ENCODE results near the gene CPA4.

Gene CPA4

DNA sequence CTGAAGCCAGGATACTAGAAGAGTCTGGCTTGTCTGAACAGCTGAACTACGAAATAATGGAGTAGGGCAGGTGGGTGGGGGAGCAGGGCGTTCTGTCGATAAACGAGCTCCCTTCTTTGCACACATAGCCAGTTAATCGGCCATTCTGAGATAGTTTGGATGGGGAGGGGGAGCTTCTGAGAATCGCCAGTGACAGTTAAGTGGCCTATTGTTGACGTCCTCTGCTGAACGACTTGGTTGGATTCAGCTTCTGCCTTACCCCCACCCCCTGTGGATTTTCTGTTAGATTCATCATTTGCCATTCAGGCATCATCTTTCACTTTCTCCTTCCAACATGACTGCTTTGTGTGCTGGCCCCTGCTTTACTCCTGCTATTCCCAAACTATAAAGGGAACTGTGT, 52.2 kb downstream of the CPA4 start:
- DNase-seq (ENCODE audit: low spot score): no peak

DNA sequence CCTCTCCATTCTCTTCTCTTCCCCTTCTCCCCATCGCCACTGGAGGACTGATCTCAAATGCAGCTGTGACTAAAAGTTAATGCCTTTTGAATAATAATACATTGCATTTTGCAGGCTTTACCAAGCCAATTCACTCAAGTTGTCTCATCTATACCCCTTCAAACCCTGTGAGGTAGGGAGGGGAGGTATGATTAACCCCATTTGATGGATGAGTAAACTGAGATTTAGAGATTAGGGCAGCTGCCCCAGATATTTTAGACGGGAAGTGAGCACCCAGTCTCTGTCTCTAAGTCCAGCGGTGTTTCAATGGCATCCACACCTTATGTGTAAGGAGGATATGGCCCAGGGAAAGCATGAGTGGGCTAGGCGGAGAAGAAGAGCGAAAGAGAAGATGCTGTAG, 52.8 kb downstream of the CPA4 start:
- DNase-seq (ENCODE audit: low spot score): no peak

DNA sequence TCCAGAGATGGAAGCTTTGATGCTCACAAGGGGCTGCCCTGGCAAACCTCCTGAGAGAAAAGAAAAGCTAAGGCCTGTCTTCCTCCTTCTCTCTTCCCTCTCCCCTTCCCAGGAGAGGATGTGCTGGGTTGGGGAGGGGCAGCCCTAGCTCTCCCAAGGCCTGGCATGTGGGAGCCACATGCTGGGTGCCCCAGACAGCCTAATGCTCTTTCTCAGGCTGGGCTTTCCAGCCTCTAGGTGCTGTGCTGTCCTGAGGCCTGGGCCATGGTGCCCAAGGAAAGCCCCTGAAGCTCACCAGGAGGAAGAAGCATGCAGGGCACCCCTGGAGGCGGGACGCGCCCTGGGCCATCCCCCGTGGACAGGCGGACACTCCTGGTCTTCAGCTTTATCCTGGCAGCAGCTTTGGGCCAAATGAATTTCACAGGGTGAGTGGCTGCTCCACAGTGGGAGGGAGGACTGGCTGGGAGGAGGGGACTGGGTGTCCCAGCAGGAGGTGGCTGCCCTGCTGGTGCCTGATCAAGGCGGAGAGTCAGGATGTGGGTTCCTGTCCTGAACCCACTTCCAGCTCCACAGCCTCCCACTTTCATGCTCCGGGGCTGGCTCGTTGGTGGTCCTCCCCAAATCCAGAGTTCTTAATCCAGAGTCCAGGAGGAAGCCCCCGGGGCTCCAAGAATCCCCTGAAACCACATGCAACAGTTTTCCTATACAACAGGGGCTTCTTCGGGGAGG, 53.4 kb downstream of the CPA4 start:
- DNase-seq (ENCODE audit: low spot score): peak; percentile 14

GRCh38 chr7:130346941-130347340, 54.0 kb downstream of the CPA4 start:
- no peak for DNase-seq (ENCODE audit: low spot score)

DNA sequence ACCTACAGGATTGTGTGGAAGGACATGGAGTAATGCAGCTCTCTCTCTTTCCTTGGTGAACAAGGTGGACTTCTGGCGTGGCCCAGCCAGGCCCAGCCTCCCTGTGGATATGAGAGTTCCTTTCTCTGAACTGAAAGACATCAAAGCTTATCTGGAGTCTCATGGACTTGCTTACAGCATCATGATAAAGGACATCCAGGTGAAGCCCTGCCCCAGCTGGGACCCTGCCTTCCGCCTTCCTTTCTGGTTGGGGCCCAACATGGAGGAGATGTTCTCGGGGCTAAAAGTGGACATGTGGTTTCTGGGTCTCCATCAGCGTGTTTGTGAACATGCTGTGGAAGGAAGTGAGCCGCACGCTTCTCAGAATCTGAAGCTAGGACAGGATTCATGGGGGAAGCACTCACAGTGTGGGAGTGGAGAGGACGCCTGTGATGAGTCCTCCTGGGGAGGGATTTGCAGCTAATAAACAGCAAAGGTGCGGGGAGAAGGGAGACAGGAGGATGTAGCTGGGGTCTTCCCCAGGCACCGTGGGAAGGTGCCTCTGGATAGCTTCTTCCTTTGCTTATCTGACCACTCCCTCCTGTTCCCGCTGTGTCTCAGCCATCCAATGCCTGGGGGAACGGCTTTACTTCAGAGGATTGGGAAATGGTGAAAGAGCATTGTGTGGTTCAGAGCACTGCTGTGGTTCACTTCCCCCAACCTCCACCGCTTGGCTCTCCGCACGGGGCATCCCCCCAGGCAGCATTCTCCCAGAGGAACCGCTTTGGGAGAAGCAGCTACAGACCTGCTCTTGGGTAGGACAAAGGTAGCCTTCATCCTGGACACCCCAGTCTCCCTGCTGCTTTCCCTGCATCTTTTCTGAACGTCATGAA, 57.2 kb downstream of the CPA4 start:
- DNase-seq (ENCODE audit: low spot score): peak; percentile 15

DNA sequence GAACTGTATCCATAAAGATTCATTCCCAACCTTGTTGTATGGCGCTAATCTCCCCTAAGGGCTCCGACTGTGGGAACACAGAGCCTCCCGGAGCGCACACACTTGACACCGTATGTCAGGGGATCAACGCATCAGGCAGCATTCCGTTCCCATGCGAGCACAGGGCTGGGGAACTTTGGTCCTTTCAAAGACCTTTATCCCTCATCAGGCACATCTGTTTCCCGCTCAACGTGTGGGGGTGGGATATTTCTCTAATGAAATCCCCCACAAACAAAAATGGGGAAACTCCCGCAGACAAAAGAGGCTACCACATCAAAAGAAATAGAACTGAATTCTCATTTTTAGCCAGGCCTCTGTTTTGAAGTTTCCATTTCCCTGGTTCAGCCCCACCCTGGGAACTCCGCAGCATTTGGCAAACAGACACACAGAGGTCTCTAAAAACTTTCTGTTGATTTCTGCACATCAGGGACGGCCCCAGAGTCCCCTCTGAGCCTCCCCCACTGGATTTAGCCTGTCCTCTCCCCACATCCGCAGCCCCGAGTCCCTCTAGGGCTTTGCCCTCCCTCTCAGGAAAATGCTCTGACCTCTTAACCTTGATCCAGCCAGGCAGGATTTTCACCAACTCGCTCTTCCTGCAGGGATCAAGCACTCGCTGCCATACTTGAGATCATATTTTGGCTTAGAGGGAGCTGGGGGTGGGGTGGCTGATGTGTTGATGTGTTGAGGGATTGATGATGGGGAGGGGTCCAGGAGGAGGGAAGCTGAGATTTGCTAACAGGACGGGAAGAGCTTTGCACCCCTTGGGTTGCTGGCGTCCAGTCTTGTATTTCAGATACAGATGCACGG, 58.2 kb downstream of the CPA4 start:
- DNase-seq (ENCODE audit: low spot score): no peak

DNA sequence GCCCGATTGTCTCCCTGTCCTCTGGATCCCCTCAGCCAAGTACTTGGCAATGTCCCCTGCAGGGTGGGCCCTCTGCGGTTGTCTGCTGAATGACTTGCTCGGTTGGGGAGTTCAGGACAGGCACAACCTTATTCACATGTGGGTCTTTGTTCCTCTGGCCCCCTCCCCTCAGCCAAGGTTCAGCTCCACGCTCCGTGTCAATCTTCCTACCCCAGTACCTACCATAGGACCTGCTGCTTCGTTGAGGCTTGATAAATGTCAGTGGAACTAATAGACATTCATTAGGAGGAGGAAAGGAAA, 58.8 kb downstream of the CPA4 start:
- DNase-seq (ENCODE audit: low spot score): no peak

DNA sequence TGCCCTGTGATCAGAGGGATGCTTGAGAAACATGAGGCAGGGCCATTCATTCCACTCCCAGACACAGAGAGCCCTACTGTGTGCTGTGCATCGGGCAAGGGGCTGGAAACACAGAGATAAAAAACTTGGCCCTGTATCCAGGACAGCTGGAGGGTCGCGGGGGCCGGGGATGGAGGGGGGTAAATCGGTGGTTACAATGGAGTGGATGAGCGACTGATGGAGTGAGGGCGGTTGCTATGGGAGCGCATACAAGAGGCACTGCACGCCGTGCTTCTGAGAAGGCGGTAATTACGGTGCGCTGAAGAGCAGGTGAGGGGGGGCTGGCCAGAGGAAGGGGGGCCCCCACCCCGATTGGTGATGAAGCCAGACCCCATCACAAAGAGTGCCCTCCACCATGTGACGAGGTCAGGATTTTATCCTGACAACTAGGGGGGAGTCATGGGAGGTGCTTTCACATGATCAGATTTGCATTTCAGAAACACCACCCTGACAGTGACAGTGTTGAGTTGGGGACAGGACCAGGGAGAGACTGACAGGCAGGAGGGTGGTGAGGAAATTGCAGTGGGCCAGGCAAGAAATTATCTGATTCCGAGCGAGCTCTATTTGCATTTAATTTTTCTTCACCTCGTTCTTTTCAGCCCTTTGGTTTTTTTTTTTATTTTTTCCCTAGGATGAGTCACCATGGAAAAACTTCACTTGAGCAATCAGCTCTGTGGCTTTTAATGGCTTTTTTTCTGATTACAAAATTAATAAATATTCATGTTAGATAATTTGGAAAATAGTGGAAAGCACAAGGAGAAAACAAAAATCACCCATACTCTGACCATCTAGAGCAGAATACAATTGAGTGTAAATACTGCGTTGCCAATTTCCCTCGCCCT, 59.5 kb downstream of the CPA4 start:
- DNase-seq (ENCODE audit: low spot score): no peak

DNA sequence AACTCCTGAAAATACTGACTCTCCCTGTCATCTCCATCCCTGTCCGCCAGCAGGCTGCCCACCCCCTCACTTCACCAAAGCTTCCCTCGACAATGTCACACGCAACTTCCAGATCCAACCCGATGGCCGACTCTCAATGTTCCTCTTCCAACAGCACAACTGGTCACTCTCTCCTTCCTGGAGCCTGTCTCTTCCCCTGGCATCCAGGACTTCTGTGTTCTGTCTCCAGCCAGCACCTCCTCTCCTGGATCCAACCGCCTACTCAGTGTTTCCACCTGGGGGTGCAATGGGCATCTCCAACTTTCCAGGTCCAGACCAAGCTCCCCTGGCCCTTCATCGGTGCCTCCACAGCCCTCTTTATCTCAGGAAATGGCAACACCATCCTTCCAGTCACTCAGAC, 60.2 kb downstream of the CPA4 start:
- DNase-seq (ENCODE audit: low spot score): no peak

DNA sequence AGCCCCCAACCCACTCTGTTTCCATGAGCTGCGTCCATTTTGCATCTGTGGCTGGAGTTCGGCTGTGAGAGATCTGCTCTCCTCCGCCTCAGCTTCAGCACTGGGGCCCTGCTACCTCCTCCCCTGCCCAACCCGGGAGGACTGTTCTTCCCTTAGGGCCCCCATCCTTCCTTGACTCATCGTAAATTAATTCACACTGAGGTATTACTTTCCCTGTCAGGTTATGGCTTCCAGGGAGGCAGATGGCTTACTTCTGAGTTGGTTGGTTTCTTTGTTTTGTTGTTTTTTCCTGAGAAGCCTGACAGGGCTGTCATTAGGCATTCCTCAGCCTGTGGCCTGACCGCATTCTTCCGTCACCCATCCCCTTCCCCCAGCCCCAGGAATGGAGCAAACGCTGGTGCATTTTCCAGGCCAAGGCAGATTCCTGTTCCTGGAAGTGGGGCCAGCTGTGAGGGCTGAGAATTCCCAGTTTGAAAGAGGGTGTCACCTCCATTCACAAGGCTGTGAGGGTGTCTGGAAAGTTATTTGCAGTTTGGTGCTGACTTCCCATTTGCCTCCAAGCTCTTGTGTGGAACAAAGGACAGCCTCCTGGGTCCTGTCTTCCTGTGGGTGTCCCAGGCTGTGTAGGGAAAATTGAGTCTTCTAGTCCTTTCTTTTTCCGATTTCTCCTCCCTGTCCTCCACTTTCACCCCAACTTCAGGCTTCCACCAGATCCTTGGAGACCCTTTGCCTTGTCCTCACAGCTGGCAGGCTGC, 63.3 kb downstream of the CPA4 start:
- DNase-seq (ENCODE audit: low spot score): no peak

DNA sequence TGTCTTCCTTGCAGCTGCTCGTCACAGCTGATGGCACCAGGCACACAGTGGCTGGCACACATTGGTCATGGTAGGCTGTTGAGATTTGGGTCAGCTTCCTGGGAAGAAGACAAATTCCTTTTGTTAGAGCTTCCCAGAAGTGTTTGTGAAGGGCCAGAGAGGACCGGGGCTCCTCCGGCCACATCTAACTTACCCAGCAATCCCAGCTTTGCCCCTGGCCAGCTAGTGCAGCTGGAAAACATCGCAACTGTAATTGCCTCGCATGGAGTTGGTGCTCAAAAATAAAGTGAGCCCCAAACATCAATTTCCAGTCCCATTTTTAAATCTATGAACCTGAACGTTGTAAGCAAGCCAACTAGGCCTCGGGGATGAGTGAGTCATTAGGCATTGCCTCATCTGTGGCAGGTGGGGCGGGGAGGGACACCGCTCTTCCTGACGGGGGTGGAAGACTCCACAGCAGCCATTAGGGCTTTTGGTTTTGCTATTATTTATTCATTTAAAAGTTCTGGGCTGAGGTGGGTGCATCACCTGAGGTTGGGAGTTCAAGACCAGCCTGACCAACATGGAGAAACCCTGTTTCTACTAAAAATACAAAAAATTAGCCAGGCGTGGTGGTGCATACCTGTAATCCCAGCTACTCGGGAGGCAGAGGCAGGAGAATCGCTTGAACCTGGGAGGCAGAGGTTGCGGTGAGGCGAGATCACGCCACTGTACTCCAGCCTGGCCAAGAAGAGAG, 64.1 kb downstream of the CPA4 start:
- no peak for DNase-seq (ENCODE audit: low spot score)

GRCh38 chr7:130358471-130358870, 65.5 kb downstream of the CPA4 start:
- no peak for DNase-seq (ENCODE audit: low spot score)

- no peak for DNase-seq (ENCODE audit: low spot score)
These were observed 66.4 kb downstream of the CPA4 start for GRCh38 chr7:130359276-130359857.

- no peak for DNase-seq (ENCODE audit: low spot score)
These were observed 67.6 kb downstream of the CPA4 start for GRCh38 chr7:130360518-130360917.

DNA sequence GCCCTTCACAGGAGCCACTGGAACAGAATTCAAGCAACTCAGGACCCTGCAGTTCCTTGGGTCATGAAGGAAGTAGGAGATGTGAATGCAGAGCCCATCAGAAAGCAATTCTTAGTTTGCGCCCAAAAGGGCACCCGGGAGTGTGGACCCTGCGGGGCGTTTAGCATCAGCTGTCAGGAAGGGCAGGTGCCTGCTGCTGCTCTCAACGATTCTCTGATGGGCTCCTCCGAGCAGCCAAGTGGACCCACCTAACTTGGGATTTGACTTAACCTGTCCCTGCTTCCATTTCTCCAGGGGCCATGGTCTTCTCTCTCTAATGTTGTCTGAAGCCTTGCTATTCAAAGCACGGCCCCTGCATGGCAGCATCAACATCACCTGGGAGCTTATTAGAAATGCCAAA, 68.7 kb downstream of the CPA4 start:
- no peak for DNase-seq (ENCODE audit: low spot score)

DNA sequence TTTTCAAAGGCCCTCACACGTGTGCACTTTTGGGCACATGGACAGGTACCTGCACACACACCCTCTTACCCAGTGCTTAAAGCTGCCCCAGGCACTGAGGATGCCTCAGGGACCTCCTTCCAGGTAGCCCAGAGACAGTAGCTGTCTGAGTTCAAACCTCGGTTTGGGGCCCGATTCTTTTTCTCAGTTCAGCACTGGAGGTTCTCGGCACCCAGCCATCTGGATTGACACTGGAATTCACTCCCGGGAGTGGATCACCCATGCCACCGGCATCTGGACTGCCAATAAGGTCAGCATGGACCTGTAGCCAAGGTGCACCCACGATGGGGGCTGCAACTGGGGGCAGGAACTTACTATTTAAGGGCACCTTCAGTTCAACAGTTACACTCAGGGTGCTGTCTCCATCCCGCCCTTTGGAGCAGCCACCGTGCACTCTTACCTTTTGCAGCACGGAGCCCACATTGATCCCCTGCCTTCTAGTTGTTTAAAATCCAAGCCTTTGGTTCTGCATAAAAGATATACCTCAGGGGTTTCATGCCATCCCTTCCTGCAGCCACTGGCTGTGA, 69.4 kb downstream of the CPA4 start:
- no peak for DNase-seq (ENCODE audit: low spot score)

GRCh38 chr7:130363026-130363847, 70.3 kb downstream of the CPA4 start:
- DNase-seq (ENCODE audit: low spot score): no peak

DNA sequence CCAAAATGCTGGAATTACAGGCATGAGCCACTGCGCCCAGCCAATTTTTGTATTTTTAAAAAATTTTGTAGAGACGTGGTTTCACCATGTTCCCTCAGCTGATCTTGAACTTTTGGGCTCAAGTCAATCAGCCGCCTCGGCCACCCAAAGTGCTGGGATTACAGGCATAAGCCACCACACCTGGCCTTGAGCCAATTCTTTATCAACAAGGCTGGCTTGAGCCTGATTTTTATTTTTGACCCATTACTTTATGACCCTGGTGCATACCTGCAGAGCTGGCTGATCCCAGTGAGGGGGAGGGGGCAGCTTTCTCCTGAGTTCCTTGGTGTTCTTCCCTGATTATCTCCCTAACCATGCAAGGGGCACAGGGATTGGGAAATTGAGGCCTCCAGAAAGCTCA, 71.5 kb downstream of the CPA4 start:
- DNase-seq (ENCODE audit: low spot score): no peak

- DNase-seq (ENCODE audit: low spot score): no peak
These were observed 72.1 kb downstream of the CPA4 start for GRCh38 chr7:130365088-130365487.

Data from D341Med (cell line).